Parathyroid adenoma (tissue), 2 donors: Measurements from ENCODE around the gene USH1C.

Experiments used
- H2AFZ ChIP-seq: fragments of 300-600 bp; sonication (generic); one replicate; pipeline ENCODE4 v1.7.0; 2017; ENCODE audit warnings: antibody characterized with exemption, mild to moderate bottlenecking
- H3K27ac ChIP-seq: fragments of 300-600 bp; sonication (generic); one replicate; pipeline ENCODE4 v1.7.0; 2017
- H3K27me3 ChIP-seq: fragments of 300-600 bp; sonication (generic); one replicate; pipeline ENCODE4 v1.7.0; 2017; ENCODE audit warnings: low read length; ENCODE audit not compliant: control insufficient read depth, insufficient read depth
- H3K36me3 ChIP-seq: fragments of 300-600 bp; sonication (generic); one replicate; pipeline ENCODE4 v1.7.0; 2017; ENCODE audit warnings: low read length; ENCODE audit not compliant: control insufficient read depth, insufficient read depth
- H3K4me1 ChIP-seq: fragments of 300-600 bp; sonication (generic); one replicate; pipeline ENCODE4 v1.7.0; 2017; ENCODE audit warnings: control low read depth
- H3K4me2 ChIP-seq: fragments of 300-600 bp; sonication (generic); one replicate; pipeline ENCODE4 v1.7.0; 2017; ENCODE audit warnings: low read length
- H3K4me3 ChIP-seq: fragments of 300-600 bp; sonication (generic); one replicate; pipeline ENCODE4 v1.7.0; 2017; ENCODE audit warnings: low read depth, low read length
- H3K79me2 ChIP-seq: fragments of 300-600 bp; sonication (generic); one replicate; pipeline ENCODE4 v1.7.0; 2017; ENCODE audit warnings: control low read depth
- H3K9ac ChIP-seq: fragments of 300-600 bp; sonication (generic); one replicate; pipeline ENCODE4 v1.7.0; 2017; ENCODE audit warnings: mild to moderate bottlenecking
- H3K9me3 ChIP-seq: fragments of 300-600 bp; sonication (generic); one replicate; pipeline ENCODE4 v1.7.0; 2017; ENCODE audit warnings: low read length; ENCODE audit not compliant: control insufficient read depth
- CTCF ChIP-seq: fragments of 300-600 bp; sonication (generic); IDR thresholded peaks from one replicate; pipeline ENCODE4 v1.7.0; 2017; ENCODE audit warnings: antibody characterized with exemption, mild to moderate bottlenecking
- donor health status: primary hyperparathyroidism.

USH1C gene

DNA sequence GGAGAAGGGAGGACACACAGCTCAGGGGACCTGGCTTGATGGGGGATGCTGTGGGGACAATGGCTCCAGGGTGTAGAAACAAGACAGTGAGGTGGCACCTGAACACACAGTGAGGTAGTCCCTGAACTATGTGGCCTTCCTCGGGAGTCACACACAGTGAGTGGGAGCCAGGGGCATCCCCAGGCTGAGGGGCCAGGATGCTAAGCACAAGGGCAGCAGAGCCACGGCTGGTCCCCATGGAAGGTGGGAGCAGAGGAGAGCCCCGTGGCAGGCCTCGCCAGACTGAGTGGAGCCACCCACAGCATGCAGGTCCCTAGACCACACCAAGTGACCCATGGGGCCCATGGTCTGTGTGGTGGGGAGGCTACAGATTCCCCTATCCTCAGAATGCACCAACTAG lies 41.6 kb downstream of the USH1C start:
- no peaks in the 10 kb centered on the region for H3K79me2 ChIP-seq
- H3K36me3 ChIP-seq, result no peaks in the 10 kb centered on the region
- no peak overlapping the region for H3K9ac ChIP-seq
- no peak overlapping the region for H3K27ac ChIP-seq
- no peak overlapping the region for H3K4me2 ChIP-seq
- H3K4me3 ChIP-seq, result no peak overlapping the region
- no peak overlapping the region for H2AFZ ChIP-seq
- no peaks in the 10 kb centered on the region for H3K4me1 ChIP-seq
- H3K9me3 ChIP-seq, result no peaks in the 10 kb centered on the region
- TF ChIP-seq CTCF, result no peak
- no peaks in the 10 kb centered on the region for H3K27me3 ChIP-seq

DNA sequence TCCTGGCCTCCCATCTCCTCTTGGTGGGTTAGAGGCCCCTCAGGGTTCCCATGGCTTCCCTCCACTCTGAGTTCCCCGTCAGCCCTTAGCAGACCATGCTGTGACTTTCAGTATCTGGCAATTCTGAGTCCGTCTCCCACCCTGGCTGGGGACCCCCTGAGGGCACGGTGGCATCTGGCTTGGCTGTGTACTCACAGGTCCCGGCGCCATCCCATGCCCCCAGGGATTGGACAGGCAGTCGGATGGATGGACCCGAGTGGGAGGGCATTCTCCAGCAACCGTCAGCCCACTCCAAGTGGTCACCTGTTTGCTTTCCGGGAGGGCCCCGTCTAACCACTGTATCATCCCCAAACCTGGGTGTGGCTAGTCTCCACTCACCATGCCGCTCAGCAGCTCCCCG lies 43.5 kb downstream of the USH1C start:
- Histone ChIP-seq H3K4me2 (no peak overlapping the region), H3K36me3 (no peaks in the 10 kb centered on the region)
- no peak for TF ChIP-seq CTCF

GRCh38 chr11:17498475-17498874 lies 45.7 kb downstream of the USH1C start:
- TF ChIP-seq CTCF, result no peak
- H3K27me3 ChIP-seq, result no peaks in the 10 kb centered on the region
- H3K79me2 ChIP-seq, result no peaks in the 10 kb centered on the region
- H3K27ac ChIP-seq, result no peak overlapping the region
- H3K9me3 ChIP-seq, result no peaks in the 10 kb centered on the region
- H3K4me3 ChIP-seq, result no peak overlapping the region
- H3K9ac ChIP-seq, result no peak overlapping the region
- no peak overlapping the region for H2AFZ ChIP-seq
- H3K4me2 ChIP-seq, result no peak overlapping the region
- no peaks in the 10 kb centered on the region for H3K36me3 ChIP-seq
- no peaks in the 10 kb centered on the region for H3K4me1 ChIP-seq

More for the DNA sequence above, 43.5 kb downstream of the USH1C start:
- no peaks in the 10 kb centered on the region for H3K4me1 ChIP-seq
- no peaks in the 10 kb centered on the region for H3K27me3 ChIP-seq
- no peak overlapping the region for H3K9ac ChIP-seq
- no peak overlapping the region for H2AFZ ChIP-seq
- no peak overlapping the region for H3K27ac ChIP-seq
- H3K79me2 ChIP-seq, result no peaks in the 10 kb centered on the region
- H3K9me3 ChIP-seq, result no peaks in the 10 kb centered on the region
- H3K4me3 ChIP-seq, result no peak overlapping the region

GRCh38 chr11:17498058-17498457 lies 46.2 kb downstream of the USH1C start:
- H3K4me3 ChIP-seq, result no peak overlapping the region
- TF ChIP-seq CTCF, result no peak
- H3K27me3 ChIP-seq, result no peaks in the 10 kb centered on the region
- H3K4me1 ChIP-seq, result no peaks in the 10 kb centered on the region
- no peak overlapping the region for H2AFZ ChIP-seq
- no peak overlapping the region for H3K4me2 ChIP-seq
- H3K36me3 ChIP-seq, result no peaks in the 10 kb centered on the region
- no peak overlapping the region for H3K27ac ChIP-seq
- H3K9me3 ChIP-seq, result no peaks in the 10 kb centered on the region
- H3K79me2 ChIP-seq, result no peaks in the 10 kb centered on the region
- H3K9ac ChIP-seq, result no peak overlapping the region

DNA sequence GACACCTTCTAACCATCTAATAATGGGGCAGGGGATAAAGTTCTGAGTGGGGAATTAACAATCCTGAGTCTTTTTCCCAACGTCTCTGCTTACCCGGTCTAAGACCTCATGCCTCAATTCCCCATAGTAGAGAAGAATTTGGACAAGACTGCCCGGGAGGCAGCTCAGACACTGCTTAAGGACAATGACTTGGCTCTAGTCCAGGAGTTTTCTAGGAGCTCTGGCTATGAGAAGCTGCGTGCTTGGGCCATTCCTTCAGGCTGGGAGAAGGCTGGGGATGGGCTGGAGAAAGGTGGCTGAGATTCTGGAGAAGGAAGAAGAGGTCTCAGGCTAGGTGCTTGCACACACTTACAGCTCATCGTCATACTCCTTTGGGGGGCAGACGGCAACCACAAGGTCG lies 47.8 kb downstream of the USH1C start:
- Histone ChIP-seq H3K4me1 (no peaks in the 10 kb centered on the region), H3K27ac (no peak overlapping the region), H3K9ac (no peak overlapping the region), H3K27me3 (no peaks in the 10 kb centered on the region), H3K4me3 (no peak overlapping the region), H3K79me2 (no peaks in the 10 kb centered on the region), H3K4me2 (no peak overlapping the region), H3K9me3 (no peaks in the 10 kb centered on the region), H3K36me3 (no peaks in the 10 kb centered on the region), H2AFZ (no peak overlapping the region)
- no peak for TF ChIP-seq CTCF
